Activated T-helper 1 cell treated with anti-CD3 and anti-CD28 coated beads, Interleukin-2, amount 50 U/mL, for 16 hours (primary cell): ENCODE data around the gene XIAP.
A peak's percentile ranks its signal among the peaks of the same experiment; 100 is the strongest.

Experiments
- DNase-seq, 2 donors: peaks; one replicate each; pipeline ENCODE4 v3.0.0-alpha.2; 2020; ENCODE audit warnings: low read depth in 1 of 2, low spot score in 1 of 2

The XIAP gene

GRCh38 chrX:123959281-123960063 lies 99.6 kb downstream of the XIAP start:
- DNase-seq = no peak

- DNase-seq = no peak
These were observed 101.1 kb downstream of the XIAP start for GRCh38 chrX:123960956-123961267.

GRCh38 chrX:123961268-123962005 lies 101.6 kb downstream of the XIAP start, which contains the start of gene STAG2:
TSS of gene STAG2 (plus strand) at chrX:123961706. CDS start at chrX:124022628, 60,922 bp downstream.
- peak; percentile 10 to 23 for DNase-seq

GRCh38 chrX:123962006-123962467 lies 102.2 kb downstream of the XIAP start:
- no peak for DNase-seq

GRCh38 chrX:123962794-123963373 lies 103.0 kb downstream of the XIAP start:
- DNase-seq = peak; percentile 51 to 73
